ENCODE measurements around the gene CSGALNACT2.

DNA sequence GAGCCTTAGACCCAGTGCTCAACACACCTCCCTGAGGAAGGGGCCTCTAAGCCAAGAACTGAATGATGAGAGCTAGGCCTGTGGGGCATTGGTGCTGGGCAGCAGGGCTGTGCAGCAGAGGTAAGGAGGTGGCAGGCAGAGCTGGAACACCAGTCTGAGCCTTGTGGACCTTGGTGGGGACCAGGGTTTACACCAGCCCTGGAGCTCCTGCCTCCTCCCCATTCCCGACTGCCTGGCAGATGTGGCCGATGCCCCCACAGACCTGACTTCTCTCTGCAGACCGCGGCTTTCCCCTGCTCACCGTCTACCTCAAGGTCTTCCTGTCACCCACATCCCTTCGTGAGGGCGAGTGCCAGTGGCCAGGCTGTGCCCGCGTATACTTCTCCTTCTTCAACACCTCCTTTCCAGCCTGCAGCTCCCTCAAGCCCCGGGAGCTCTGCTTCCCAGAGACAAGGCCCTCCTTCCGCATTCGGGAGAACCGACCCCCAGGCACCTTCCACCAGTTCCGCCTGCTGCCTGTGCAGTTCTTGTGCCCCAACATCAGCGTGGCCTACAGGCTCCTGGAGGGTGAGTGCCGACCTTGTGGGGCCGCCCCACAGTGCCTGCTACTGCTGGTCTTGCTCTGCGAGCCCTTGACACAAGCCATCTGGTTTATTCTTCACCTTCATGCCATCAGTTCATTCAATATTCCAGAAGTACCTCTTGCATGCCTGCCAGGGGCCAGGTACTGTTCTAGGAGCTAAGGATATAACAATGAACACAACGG, 36.0 kb upstream of the CSGALNACT2 start:
- TF ChIP-seq, protein P1, sequence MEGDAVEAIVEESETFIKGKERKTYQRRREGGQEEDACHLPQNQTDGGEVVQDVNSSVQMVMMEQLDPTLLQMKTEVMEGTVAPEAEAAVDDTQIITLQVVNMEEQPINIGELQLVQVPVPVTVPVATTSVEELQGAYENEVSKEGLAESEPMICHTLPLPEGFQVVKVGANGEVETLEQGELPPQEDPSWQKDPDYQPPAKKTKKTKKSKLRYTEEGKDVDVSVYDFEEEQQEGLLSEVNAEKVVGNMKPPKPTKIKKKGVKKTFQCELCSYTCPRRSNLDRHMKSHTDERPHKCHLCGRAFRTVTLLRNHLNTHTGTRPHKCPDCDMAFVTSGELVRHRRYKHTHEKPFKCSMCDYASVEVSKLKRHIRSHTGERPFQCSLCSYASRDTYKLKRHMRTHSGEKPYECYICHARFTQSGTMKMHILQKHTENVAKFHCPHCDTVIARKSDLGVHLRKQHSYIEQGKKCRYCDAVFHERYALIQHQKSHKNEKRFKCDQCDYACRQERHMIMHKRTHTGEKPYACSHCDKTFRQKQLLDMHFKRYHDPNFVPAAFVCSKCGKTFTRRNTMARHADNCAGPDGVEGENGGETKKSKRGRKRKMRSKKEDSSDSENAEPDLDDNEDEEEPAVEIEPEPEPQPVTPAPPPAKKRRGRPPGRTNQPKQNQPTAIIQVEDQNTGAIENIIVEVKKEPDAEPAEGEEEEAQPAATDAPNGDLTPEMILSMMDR (IDR thresholded peaks at IDR 0.05) = no peak
- no peak for TF ChIP-seq POLR2A (IDR thresholded peaks at IDR 0.05)

Data from thyroid gland (tissue), 4 donors.